Fibroblast of gingiva (primary cell): ENCODE results near the gene SHISAL1.

Experiments used
- DNase-seq: peaks from one replicate; pipeline ENCODE4 v3.0.0-alpha.2; 2011; ENCODE audit warnings: low read depth

The SHISAL1 gene

DNA sequence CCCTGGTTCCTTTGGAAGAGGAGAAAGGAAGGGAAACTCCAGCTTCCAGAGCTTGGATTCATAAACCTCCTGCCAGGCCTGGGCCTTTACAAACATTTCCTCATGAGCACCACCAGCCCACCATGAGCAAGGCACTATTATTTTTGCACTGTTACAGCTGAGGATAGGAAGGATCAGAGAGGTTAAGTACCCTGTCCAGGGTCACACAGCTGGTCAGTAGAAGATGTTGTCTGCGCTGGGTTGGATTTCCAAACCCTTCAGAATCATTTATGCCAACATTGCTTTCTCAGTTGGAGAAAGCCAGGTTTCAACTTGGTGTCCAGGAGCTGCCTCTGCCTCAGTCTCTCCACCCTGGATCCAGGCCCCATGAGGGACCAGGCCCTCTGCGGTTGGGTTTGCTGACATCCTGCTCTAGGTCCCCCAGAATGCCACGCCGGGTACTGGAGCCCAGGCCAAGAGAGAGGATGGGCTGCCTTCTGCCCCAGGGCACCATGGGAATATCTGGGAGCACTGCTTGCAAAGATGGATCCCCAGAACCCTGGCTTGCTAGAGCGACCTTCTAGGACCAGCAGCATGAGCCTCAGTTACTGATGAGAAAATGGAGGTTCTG lies 29.7 kb upstream of the SHISAL1 start:
- no peak for DNase-seq

- DNase-seq = peak; percentile 50
Observed at GRCh38 chr22:44341431-44342346, 28.9 kb upstream of the SHISAL1 start.

DNA sequence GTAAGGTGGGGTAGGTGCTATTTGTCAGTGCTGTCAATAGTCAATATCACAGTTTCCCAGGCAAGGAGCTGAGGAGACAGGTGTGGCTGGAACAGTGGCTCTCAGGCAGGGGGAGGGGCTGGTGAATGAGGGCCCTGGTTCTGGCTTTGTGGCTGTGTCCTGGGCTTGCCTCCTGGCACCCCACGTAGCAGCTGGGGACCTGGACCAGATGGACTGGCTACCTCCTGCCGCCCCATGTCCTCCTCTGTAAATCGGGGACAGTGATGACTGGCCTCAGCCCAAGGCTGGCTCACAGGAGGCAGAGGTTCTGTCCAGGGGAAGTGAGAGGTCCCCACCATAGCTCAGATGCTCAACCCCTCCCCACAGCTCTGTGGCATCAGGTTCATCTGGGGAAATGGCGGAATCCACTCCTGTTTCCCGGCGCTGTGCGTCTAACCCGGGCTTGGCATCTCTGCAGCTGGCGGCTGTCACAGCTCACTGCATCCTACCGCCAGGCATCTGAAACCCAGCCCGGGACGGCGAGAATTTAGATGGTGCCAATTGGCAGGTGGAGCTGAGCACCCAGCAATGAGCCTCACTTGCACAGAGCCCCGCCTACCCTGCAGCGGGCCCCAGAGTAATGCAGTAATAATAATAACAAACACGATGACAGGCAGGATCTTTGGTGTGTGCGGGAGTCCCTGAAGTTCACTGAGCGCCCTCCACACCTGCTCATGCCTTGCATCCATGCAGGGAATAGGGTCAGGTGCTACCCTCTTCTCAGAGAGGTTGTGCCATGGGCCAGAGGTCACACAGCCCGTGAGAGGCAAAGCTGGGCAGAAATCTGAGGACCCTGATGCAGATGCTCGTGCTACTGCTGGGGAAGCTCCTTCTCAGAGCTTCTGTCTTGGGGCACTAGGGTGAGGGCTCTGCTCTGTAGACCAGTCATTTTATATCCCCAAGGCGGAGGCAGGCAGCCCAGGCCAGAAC lies 27.8 kb upstream of the SHISAL1 start:
- DNase-seq = no peak

DNA sequence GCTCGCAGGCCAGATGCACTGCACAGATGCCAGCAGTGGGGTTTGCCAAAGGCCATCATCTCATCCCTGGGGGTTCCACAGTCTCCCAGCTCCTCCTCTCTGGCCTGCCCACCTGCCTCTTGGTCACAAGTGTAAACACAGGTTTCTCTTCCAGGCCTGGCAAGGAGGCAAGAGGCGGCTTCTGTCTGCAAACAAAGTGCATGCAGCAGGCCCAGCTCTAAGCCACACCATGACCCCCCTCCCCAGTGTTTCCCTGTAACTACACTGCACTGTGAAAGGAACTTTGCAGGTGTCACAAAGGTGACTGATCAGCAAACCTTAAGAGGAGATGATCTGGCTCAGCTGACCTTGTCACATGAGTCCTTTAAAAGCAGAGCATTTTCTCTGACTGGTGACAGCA lies 26.2 kb upstream of the SHISAL1 start:
- no peak for DNase-seq

GRCh38 chr22:44338177-44338810 lies 25.5 kb upstream of the SHISAL1 start:
- DNase-seq = no peak

DNA sequence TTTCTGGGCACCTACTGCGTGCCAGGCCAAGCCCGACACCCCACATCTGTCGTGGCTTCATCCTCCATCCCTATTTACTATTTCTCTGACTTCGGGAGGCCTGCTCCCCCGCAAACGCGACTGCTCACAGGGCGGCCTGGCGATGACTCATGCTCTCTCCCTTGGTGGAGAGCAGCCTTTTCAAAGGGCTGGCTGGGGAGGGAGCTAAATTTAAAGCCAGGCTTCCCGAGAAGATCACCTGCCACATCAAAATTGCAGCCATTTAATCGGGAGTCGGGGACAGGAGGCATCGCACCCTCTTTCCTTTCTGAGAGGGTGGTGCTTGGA lies 24.9 kb upstream of the SHISAL1 start:
- peak; percentile 13 for DNase-seq

GRCh38 chr22:44336962-44337677 lies 24.4 kb upstream of the SHISAL1 start:
- DNase-seq = no peak

- DNase-seq = no peak
Observed at GRCh38 chr22:44335903-44336803, 23.4 kb upstream of the SHISAL1 start.

DNA sequence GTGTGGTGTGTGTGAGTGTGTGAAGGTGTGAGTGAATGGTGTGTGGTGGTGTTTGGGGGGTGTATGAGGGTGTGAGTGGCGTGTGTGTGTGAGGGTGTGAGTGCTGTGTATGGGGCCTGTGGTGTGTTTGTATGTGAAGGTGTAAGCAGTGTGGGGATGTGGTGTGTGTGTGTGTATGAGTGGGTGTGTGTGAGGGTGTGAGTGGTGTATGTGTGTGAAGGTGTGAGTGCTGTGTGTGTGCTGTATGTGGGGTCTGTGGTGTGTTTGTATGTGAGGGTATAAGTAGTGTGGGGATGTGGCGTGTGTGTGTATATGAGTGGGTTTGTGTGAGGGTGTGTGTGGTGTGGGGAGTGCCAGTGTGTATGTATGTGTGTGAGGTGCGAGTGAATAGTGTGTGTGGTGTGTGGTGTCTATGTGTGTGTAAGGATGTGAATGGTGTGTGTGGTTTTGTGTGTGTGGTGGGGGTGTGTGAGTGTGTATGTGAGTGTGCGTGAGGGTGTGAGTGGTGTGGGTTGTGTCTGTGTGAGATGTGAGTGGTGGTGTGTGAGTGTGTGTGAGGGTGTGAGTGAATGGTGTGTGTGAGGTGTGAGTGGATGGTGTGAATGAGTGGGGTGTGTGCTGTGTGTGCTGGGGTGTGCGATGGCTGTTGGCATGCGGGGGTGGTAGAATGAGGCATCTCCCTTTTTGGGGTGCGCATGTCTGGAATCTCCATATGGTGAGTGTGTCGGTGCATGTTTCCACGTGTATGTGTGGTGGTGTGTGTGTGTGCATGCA lies 22.5 kb upstream of the SHISAL1 start:
- DNase-seq = no peak

GRCh38 chr22:44333847-44334635 lies 21.3 kb upstream of the SHISAL1 start:
- no peak for DNase-seq

DNA sequence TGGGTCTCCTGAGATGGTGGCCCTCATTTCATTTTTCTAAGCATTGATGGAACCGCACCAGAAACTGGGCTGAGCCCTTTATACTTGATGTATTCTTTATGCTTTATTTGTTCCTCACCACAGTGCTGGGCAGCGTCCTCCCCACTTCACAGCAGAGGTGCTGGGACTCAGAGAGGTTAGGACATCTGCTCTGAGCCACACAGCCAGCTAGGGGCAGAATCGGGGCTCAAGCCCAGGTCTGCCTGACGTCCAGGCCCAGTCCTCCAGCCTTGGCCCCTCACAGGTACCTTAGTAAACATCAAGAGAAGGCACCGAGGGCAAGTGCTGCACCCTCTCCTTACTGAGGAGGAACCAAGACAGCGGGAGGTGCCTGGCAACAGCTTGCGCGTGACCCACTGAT lies 20.2 kb upstream of the SHISAL1 start:
- DNase-seq = no peak

GRCh38 chr22:44331881-44332714 lies 19.3 kb upstream of the SHISAL1 start:
- peak; percentile 38 for DNase-seq

- no peak for DNase-seq
Observed at GRCh38 chr22:44330744-44331660, 18.3 kb upstream of the SHISAL1 start.

DNA sequence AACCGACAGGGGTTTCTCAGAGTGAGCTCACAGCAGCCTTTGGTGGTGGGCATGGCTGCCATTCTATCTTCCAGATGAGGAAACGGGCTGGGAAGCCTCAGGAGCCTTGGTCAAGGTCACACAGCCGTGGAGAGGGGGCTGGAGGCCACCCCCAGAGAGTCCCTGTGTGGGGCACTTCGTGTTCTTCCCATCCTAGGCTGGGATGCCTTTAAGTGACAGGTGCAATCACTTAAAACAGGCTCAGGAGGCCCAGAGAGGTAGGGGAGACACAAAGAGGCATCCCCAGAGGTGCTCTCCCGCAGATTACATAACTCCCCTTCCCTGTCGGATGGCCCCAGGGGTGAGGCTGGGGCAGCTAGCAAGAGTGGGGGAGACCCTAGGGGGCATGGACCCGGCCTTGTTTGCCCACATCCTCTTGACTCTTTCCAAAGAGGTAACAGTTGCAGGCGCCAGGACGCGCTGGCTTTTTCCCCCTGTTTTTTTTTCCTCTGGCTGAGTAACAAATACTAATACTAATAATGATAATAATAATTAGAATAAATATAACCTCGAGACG lies 17.5 kb upstream of the SHISAL1 start:
- DNase-seq = no peak

- DNase-seq = no peak
Observed at GRCh38 chr22:44329179-44329796, 16.5 kb upstream of the SHISAL1 start.

- DNase-seq = no peak
Observed at GRCh38 chr22:44328762-44329161, 16.0 kb upstream of the SHISAL1 start.
